NCI-H1436 (cell line): Measurements from ENCODE around the gene GIMAP8.
"Not testable (repeated sequence)": the region's sequence is repeated elsewhere in the genome, so short reads cannot be mapped to it uniquely, and the experiment has no call there.

Experiments
- DNase-seq: peaks from one replicate; lab custom pipeline; 2025; lab: John Stamatoyannopoulos, UW

The GIMAP8 gene

DNA sequence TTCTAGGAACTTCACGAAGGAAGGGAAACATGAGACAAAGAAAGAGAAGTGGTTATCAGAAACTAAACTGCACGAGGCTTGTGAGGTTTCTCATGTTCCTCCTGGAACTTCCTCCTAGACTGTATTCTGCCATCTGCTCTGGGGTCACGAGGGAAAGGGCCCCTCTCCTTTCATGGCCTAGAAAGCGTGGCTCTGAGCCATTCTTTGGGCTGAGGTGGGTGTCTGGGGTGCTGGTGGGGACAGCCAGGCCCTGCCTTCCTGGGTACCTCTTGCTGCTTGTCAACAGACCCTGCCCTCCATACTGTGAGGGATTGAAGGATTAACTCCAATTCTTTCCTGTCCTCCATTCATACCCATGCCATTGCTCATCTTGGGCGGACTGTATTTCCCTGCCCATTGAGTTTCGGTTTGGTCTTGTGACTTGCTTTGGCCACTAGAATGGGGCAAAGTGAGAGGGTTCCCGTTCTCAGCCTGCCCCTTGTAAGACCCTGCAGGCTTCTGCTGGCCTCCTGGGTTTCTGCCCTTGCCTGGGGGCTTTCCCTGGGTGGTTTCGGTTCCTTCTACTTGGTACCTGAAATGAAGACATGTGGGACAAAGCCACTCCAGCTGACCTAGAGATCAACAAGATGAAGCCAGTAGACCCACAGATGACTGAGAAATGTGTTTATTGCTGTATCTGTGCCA, 14.9 kb upstream of the GIMAP8 start:
- DNase-seq = no peak

DNA sequence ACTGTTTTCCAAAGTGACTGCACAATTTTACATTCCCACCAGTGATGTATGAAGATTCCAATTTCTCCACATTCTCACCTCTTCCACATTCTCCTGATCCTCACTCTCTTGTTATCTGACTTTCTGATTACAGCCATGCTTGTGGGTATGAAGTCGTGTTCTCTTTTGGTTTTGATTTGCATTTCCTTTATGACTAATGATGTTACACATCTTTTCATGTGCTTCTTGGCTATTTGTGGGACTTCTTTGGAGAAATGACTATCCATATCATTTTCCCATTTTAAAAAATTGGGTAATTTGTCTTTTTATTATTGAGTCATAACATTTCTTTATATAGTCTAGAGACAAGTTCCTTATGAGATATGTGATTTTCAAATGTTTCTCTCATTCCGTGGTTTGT, 10.5 kb upstream of the GIMAP8 start:
- DNase-seq = no peak

DNA sequence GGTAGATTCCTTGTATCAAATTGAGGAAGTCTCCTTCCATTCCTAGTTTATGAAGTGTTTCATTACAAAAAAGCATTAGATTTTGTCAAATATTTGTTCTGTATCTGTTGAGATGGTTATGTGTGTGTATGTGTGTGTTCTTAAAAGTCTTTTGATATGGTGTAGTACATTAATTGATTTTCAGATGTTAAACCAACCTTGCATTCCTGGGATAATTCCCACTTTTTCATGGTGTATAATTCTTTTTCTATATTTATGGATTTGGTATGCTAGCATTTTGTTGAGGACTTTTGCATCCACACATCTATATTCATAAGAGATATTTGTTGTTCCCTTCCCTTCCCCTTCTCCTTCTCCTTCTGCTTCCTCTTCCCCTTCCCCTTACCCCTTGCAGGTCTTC, 8.9 kb upstream of the GIMAP8 start:
- no peak for DNase-seq

DNA sequence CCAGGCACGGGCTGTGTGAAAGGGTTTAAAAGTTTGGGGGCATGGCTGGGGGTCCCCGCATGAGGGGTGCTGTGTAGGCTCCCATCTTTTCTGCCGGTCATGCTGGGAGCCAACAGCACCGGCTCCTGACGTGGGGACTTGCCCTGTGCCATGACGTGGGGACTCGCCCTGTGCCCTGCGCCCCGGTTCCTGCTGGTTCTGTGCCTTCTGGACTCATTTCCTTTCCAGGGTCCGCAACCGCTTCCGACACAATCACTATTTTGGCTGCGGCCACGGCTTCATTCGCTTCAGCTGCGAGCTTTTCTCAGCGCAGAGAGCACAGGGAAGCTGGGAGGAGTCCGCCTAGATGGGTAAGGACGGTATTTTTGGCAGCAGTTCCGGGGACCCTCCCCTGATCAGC, 7.6 kb upstream of the GIMAP8 start:
- DNase-seq = no peak

DNA sequence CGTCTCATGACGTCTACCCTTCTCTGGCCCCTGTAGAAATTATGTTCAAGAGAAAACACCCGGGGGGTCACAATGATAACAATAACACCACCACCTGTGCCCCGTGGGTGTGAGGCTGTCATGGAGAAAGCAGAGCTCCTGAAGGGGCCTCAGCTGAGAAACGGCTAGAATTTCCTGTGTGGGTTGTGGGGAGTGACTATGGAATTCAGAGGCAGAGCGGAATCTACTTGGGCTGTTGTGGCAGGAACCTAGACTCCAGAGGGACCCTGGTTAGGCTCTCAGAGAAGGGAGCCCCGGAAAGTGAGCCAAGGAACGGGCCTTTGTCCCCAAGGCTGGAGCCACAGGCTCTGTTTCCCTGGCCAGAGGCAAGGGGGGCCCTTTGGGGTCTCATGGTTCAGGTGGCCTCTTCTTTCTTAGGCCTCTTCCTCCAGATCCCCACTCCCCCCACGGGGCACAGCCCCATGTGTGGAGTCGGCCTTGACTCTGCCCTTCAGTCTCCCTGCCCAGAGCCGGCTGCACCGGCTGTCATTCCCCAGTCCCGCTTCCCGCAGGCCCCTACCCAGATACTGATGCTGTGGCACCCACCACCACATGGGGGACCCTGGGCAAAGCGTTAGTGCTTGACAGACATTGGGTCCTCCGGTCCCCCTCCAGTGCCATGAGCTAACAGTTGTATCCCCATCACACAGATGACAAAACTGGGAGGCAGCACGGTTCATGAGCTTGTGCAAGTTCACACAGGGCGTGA, 6.5 kb upstream of the GIMAP8 start:
- no peak for DNase-seq

DNA sequence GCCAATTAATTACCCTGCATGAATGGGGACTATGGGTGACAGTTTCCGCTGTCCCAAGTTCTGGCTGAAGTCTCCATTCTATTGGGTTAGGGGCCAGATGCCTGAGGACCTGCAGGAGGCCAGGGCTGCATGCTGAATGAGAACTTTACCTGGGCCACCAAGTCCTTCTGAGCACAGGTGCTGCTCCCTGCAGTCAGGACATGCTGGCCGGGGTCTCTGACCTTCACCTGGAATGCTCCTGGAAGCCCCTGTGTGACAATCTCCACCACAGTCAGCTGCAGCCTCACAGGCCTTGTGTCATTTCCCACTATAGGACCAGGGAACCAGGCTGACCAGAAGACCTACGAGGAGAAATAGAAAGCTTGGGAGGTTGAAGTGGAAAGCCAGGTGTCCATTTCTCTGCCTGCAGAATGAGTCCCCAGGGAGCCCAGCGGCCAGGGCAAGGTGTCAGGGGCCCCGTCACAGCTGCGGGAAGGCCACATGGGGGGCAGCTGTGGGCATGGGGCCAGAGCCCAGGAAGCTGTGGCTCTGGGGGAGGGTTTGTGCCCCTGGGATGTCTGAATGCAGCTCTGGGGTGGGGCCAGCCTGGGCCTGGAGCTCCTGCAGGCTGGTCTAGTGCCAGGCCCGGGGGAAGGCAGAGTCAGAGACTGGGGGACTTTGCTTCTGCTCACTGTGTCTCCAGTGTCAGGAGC, 5.6 kb upstream of the GIMAP8 start:
- DNase-seq = no peak

DNA sequence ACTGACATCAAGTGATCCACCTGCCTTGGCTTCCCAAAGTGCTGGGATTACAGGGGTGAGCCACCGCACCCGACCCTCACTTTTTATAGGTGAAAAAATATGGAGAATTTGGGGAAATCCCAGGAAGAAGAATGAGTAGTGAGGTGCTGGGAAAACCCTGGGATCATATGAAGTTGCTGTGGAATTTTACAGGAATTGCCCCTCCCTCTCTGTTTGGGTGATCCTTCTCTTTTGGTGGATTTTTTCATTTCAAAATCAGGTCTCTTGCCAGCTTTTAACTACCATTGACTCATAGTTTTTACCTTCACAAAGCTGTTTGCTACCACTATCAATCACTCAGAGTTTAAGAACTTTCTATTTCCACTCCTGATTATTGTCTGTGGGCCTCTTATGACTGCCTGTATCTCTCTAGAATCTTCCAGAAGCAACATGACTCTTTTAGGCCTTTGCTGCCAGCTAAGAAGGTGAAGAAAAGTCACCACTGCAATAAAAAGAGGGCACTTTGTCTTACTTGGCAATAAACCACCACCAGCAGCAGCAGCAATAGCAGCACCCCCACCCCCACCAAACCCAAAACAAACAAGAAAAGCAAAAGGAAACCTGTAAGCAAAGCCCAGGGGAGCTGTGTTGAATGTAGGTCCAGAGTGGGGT, 4.0 kb upstream of the GIMAP8 start:
- no peak for DNase-seq

DNA sequence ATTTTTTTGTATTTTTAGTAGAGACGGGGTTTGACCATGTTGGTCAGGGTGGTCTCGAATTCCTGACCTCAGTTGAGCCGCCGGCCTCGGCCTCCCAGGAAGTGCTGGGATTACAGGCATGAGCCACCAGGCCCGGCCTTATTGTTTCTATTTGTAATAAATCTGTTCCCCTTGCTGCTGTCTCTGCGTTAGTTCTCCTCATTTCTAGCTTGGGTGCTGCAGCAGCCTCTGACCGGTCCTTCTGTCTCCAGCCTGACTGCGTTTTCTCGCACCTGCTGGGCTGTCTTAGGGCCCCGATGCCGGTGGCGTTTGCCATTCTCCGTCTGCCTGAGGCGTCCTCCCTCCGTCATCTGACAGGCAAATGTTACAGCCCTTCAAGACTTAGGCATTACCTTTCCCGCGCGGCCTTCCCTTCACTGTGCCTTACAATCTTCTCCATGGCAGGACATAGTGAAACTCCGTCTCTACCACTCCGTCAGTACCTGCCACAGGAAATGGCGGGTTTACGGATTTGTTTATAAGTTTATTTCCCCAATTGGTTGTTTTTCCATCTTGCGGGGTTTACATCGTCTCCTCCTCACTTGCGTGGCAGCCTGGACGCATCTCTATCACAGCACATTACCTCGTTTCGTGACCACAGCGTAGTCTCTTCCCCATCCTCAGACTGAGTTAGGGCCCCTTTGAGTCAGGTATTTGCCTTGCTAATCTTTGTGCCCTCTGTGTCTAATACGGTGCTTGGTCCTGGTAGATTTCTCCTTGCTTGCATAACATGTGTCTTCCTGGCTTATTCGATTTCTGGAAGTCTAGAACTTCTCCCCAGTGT, 2.3 kb upstream of the GIMAP8 start:
- no peak for DNase-seq

DNA sequence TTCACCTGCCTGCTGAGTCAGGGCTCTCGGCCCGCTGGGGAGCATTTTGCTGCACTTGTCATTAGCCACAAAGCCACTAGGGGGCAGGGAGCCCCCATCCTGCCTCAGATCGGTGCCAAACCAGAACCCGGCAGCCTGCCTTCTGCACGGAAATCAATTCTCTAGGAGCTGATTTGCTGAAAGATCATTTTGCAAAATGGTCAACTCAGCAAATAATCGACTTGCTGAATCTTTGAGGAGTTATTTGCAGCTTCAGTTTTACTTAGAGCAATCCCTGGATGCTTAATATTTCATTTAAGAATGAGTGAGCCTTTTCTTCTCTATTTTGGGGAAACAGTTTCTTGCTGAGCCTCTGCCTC, 1.7 kb upstream of the GIMAP8 start:
- DNase-seq = peak; percentile 64

DNA sequence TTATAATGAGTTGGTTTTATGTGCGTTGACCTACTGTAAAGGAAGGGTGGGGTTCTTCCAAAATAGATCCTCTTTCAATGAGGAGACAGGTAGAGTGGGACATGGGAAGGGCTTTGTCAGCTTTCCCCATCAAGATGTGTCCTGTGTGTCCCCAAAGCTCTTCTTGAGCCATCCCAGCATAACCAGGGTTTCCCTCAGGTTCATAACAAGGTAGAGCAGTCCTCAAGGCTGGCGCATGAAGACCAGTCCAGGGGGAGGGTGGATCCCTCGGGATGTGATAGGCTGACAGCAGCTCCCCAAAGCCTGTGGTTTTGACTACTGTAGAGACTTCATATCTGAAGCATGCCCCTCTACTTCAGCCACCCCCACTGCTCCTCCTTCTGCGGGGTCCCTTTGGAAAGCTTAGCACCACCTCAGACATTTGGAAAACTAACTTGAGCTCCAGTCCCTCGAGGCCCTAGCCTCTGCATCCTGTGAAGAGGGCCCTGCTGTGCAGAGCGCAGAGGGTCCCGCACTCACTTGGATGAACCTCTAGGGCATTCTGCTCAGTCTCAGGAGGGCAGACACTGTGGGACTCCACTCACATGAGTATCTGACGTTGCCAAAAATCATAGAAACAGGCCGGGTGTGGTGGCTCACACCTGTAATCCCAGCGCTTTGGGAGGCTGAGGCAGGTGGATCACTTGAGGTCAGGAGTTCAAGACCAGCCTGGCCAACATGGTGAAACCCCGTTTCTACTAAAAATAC, 1.1 kb upstream of the GIMAP8 start:
- no peak for DNase-seq

DNA sequence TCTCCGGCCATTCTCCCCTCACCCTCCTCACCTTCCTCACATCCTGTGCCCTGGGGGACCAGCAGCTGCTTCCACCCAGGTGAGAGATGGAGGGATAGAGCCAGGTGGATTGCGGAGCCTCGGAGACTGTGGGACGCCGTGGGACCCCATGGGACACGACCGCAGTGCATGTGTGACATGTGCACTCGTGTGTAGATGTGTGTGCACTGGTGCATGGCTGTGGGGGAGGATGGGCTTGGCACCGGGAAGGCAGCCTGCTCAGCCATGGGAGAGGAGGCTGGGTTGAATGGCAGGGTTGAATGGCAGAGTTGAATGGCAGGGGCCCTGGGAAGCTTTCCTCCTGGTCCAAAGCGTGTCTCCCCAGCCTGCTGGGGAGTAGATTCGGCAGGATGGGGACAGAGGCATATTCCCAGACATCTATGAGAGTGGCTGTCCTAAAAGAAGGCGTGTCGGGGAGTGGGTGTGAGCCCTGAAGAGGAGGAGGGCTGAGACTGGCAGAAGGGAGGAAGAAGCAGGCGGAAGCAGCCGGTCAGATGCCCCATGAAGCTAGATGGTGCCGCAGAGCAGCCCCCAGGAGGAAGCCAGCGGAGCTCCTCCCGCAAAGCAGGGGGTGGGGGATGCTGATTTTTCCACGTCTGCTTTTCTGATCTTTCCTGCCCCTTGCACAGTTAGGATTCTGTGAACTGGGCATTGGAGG, 815 bp downstream of the GIMAP8 start:
- no peak for DNase-seq

DNA sequence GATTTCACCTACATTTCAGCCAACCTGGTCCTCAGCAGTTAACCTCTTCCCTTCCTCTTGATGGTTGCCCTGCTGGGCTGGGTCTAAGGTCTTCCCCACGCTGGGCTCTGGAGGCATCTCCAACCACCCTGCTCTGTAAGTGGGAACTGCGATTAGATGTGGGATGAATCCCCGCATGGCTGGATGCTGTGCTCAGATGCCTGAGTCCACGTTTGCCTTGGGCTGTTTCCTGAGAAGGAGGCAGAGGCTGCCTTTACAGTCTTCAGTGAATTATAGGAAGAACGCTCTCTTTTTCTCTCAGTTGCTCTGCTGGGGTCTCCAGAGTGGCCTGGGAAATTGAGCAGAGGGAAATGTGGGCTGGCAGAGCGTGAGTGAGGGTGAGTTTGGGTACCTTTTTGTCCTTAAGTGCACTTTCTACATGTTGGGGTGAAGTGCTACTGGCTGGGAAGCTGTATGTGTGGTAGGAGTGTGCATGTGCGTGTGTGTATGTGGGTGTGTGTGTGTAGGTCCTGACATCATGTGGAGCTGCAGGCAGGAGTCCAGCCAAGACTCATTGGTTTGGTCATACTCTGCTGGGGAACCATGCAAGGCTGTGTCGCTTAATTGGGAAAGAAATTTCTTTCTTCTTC, 1.5 kb downstream of the GIMAP8 start:
- DNase-seq = no peak

DNA sequence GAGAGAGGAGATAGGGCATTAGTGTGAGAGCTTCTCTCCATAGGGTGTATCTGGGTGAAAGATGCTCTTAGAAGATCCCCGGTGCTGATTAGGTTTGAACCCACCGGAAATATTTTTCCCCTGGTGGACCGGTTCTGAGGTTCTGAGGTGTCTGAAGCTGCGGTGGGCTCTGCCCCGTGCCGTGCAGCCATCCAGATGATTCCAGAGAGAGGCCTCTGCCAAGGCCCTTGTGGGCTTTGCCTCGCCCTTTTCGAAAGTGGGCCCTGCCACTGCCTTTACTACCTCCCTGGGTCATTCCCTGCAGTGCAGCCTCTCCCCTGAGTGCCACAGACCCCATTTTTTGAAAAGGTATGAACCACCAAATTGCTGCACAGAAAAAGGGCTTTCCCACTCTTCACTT, 2.8 kb downstream of the GIMAP8 start:
- DNase-seq = no peak

DNA sequence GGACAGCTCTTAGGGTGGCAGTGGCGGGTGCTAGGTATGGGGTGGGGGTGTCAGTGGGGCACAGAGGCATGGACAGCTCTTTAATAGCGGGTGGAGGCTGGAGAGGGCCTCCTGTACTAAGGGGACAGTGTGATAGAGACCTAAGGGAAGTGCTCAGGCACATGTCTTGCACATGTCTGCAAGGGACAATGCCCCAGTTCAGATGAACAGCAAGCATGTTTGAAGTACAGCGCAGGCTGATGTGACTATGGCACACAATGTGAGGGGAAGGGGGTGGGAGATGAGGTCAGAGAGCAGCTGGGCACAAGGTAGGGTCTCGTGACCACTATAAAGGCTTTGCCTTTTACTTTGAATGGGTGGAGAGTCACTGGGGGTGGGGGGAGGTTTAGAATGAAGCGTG, 3.5 kb downstream of the GIMAP8 start:
- no peak for DNase-seq

DNA sequence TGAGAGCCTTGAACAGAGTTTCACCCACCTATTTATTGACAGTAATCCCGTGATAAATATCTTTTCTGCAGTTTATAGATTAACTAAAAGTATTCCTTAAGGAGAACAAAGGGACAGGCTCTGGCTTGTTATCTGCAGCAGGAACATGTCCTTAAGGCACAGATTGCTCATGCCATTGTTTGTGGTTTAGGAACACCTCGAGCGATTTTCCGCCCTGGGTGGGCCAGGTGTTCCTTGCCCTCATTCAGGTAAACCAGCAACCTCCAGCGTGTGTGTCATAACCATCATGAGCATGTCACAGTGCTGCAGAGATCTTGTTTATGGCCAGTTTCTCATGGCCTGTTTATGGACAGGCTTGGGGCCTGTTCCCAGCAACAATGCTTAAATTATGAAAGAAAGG, 6.6 kb downstream of the GIMAP8 start:
- DNase-seq = not testable (repeated sequence)

DNA sequence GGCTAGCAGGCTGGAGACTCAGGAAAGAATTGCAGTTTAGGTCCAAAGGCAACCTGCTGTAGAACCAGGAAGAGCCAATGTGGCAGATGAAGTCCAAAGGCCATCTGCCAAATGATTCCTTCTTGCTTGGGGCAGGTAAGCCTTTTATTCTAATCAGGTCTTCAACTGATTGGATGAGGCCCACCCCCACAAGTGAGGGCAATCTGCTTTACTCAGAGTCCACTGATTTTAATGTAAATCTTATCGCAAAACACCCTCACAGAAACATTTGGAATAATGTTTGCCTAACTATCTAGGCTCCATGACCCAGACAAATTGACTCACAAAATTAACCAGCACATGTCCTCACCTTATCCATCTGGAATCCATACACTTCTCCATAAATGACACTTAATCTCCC, 7.8 kb downstream of the GIMAP8 start:
- no peak for DNase-seq

DNA sequence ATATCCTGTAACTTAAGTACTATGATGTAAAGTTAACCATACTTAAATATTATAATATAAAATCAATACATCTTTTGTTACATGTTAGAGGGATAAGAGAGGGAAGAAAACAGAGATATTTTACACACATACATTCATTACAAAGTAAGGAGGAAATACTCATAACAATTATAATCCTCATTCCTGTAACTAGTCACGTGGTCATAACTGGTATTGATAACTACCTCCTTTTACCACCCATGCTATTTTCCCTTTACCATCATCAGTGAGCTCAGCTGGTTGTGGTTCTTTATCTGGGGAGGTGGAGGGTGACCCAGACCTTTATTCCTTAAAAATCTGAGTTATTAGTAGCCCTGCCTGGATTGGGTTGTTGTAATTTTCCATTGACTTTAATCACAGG, 8.3 kb downstream of the GIMAP8 start:
- DNase-seq = no peak

DNA sequence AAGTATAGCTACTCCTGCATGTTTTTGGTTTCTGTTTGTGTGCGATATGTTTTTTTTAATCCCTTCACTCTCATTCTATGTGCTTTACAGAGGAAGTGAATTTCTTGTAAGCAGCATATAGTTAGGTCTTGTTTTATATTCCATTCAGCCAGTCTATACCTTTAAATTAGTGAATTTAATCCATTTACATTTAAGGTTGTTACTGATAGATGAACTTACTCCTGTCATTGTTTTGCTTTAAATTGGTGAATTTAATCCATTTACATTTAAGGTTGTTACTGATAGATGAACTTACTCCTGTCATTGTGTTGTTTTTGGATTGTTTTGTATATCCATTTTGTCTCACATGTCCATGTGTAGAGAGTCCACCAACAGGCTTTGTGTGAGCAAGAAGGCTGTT, 11.1 kb downstream of the GIMAP8 start:
- DNase-seq = no peak

DNA sequence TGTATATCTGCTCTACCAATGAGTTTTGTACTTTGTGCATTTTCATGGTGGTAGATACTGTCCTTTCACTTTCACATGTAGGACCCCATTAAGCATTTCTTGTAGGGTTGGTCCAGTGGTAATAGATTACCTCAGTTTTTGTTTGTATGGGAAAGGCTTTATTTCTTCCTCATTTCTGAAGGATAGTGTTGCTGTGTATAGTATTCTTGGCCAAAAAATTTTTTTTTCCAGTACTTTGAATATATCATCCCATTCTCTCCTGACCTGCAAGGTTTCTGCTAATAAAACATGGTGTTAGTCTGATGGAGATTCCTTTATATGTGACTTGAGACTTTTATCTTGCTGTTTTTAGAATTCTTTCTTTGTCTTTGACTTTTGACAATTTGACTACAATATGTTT, 12.0 kb downstream of the GIMAP8 start:
- DNase-seq = no peak

DNA sequence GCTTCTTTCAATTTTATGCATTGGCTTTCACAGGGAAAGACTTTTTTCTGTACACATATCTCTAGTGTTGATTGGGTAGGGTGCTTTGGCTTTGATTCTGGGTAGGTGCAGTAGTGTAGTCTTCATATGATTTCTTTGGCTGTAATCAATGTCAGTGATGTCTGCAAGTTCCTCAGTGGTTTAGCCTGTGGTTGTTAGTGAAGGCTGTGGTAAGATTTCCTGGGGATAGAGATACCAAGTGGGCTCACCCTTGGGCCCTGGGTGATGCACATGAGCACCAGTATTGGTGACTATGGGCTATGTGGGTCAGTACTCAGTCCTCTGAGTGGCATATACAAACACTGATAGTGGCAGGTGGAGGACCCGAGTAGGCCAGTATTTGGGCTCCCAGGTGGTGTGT, 13.0 kb downstream of the GIMAP8 start:
- no peak for DNase-seq
